ENCODE results near the gene TMEM184C.

Gene TMEM184C

DNA sequence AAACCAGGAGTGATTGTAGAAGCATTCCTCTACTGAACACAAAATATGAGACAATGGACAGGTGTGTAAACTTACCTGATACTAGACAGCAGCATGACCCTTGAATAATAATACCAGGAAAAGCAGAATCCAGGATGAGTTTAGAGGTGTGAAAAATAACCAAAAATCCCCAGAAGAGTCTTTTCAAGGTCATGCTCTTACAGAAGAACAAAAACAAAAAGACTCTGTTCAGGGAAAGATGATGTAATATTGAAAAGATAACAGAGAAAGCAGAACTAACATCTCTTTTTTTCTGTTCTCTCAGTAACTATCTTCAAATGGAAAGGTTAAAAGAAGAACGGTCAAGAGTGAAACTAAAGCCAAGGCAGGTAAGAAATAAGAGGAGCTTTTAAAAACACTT lies 100.7 kb downstream of the TMEM184C start:
- Histone ChIP-seq H3K9me2 (replicated peaks; ENCODE audit: insufficient read depth, low read length) (no peaks in the 10 kb centered on the region), H3K27ac (ENCODE audit: low read length) (peak overlapping the region; percentile 2; the same call in 1 of the 2 replicates), H3K27me3 (replicated peaks; ENCODE audit: insufficient read depth, low read length) (no peaks in the 10 kb centered on the region), H3K9me3 (replicated peaks; ENCODE audit: insufficient read depth, low read length) (no peaks in the 10 kb centered on the region), H3K4me2 (ENCODE audit: low read depth, low read length) (peak overlapping the region; percentile 29; the same call in 1 of the 2 replicates), H3K9ac (ENCODE audit: low read length) (no peak overlapping the region), H3K4me1 (ENCODE audit: low read length) (0 out of 2 replicates have a peak, but pooled peaks cover 8% of the 10 kb centered on the region), H3K4me3 (ENCODE audit: low read length) (no peak overlapping the region), H2AFZ (ENCODE audit: low read length) (peak overlapping the region; percentile 14; the same call in 1 of the 2 replicates), H3K79me2 (ENCODE audit: low read length) (no peaks in the 10 kb centered on the region), H4K20me1 (ENCODE audit: insufficient read depth, low read length) (no peaks in the 10 kb centered on the region), H3K36me3 (replicated peaks; ENCODE audit: insufficient read depth, low read length) (no peaks in the 10 kb centered on the region), H3F3A (ENCODE audit: insufficient read depth, low read length) (no peaks in the 10 kb centered on the region)
- TF ChIP-seq EZH2phosphoT487 (IDR thresholded peaks at IDR 0.05; ENCODE audit: low read length): no peak
- no peak for TF ChIP-seq CTCF (IDR thresholded peaks at IDR 0.05; ENCODE audit: low read length)
- no peak for TF ChIP-seq EZH2 (optimal IDR thresholded peaks at IDR 0.05; ENCODE audit: low read depth, low read length)
- peak; percentile 27 for DNase-seq
